GM21390 (cell line): ENCODE results near the gene CHM.
"Not testable (repeated sequence)": the region's sequence is repeated elsewhere in the genome, so short reads cannot be mapped to it uniquely, and the experiment has no call there.

Experiments used
- ATAC-seq: cut with Tn5 transposase; IDR thresholded peaks from one replicate; pipeline ENCODE4 v1.9.1; 2021; ENCODE audit not compliant: unreplicated experiment

Gene CHM

GRCh38 chrX:86047174-86047935, at the start of gene CHM:
Gene CHM, minus strand, starts transcription at chrX:86047558. Its CDS starts 26 bp downstream, at chrX:86047532.
- ATAC-seq: peak; percentile 99

- no peak for ATAC-seq
Measured at GRCh38 chrX:86078650-86079049, 31.3 kb upstream of the CHM start.

- no peak for ATAC-seq
Measured at GRCh38 chrX:86066998-86067397, 19.6 kb upstream of the CHM start.

GRCh38 chrX:86061407-86061806, 14.0 kb upstream of the CHM start:
- no peak for ATAC-seq

GRCh38 chrX:86051741-86052140, 4.4 kb upstream of the CHM start:
- no peak for ATAC-seq

- ATAC-seq: no peak
Measured at GRCh38 chrX:86047936-86048280, 550 bp upstream of the CHM start.

- ATAC-seq: no peak
Measured at GRCh38 chrX:86044216-86044615, 3.1 kb downstream of the CHM start.

- no peak for ATAC-seq
Measured at GRCh38 chrX:86039625-86040568, 7.5 kb downstream of the CHM start.

- no peak for ATAC-seq
Measured at GRCh38 chrX:86033385-86033784, 14.0 kb downstream of the CHM start.

- ATAC-seq: no peak
Measured at GRCh38 chrX:86028681-86029080, 18.7 kb downstream of the CHM start.

- ATAC-seq: no peak
Measured at GRCh38 chrX:86023811-86024210, 23.5 kb downstream of the CHM start.

- ATAC-seq: no peak
Measured at GRCh38 chrX:86021652-86022289, 25.6 kb downstream of the CHM start.

- no peak for ATAC-seq
Measured at GRCh38 chrX:86016139-86016538, 31.2 kb downstream of the CHM start.

- not testable (repeated sequence) for ATAC-seq
Measured at GRCh38 chrX:86014959-86015358, 32.4 kb downstream of the CHM start.

- ATAC-seq: no peak
Measured at GRCh38 chrX:86014421-86014820, 32.9 kb downstream of the CHM start.

- ATAC-seq: no peak
Measured at GRCh38 chrX:86013792-86014191, 33.6 kb downstream of the CHM start.

- no peak for ATAC-seq
Measured at GRCh38 chrX:86012188-86012587, 35.2 kb downstream of the CHM start.

- ATAC-seq: not testable (repeated sequence)
Measured at GRCh38 chrX:86009803-86010202, 37.6 kb downstream of the CHM start.

- not testable (repeated sequence) for ATAC-seq
Measured at GRCh38 chrX:86007891-86008290, 39.5 kb downstream of the CHM start.

GRCh38 chrX:86002076-86002896, 45.1 kb downstream of the CHM start:
- peak; percentile 86 for ATAC-seq

- ATAC-seq: no peak
Measured at GRCh38 chrX:85998954-85999353, 48.4 kb downstream of the CHM start.
